SK-N-SH treated with all-trans-retinoic acid at 6 μM for 48 hours (cell line): ENCODE data around the gene CAMK2A.

Experiments used
- GLIS3 ChIP-seq: fragments of 250-450 bp; sonication (Bioruptor Pico); IDR thresholded peaks from 2 replicates; pipeline ENCODE4 v1.5.0; 2020; ENCODE audit warnings: mild to moderate bottlenecking, moderate library complexity
- OSR1 ChIP-seq: fragments of 250-450 bp; sonication (Bioruptor Pico); IDR thresholded peaks from 2 replicates; pipeline ENCODE4 v1.8.0; 2022; ENCODE audit warnings: moderate library complexity, mild to moderate bottlenecking, inconsistent platforms
- RARB ChIP-seq: fragments of 250-450 bp; sonication (Bioruptor Pico); IDR thresholded peaks from 2 replicates; pipeline ENCODE4 v1.8.0; 2021; ENCODE audit warnings: mild to moderate bottlenecking, moderate library complexity
- SNAI2 ChIP-seq: fragments of 250-450 bp; sonication (Bioruptor Pico); IDR thresholded peaks from 2 replicates; pipeline ENCODE4 v1.5.0; 2020; ENCODE audit warnings: mild to moderate bottlenecking, moderate library complexity
- TCF4 ChIP-seq: fragments of 250-450 bp; sonication (Bioruptor Pico); IDR thresholded peaks from 2 replicates; pipeline ENCODE4 v1.8.0; 2021; ENCODE audit warnings: mild to moderate bottlenecking, moderate library complexity, borderline replicate concordance
- TF ChIP-seq, protein P1 (sequence below): fragments of 250-450 bp; sonication (Bioruptor Pico); IDR thresholded peaks from 2 replicates; pipeline ENCODE4 v1.5.1; 2020; ENCODE audit warnings: low read depth, mild to moderate bottlenecking, moderate library complexity
- TF ChIP-seq, protein P2 (sequence below): fragments of 250-450 bp; sonication (Bioruptor Pico); IDR thresholded peaks from 2 replicates; pipeline ENCODE4 v1.8.0; 2021; ENCODE audit warnings: low read depth, mild to moderate bottlenecking, moderate library complexity, borderline replicate concordance

DNA sequence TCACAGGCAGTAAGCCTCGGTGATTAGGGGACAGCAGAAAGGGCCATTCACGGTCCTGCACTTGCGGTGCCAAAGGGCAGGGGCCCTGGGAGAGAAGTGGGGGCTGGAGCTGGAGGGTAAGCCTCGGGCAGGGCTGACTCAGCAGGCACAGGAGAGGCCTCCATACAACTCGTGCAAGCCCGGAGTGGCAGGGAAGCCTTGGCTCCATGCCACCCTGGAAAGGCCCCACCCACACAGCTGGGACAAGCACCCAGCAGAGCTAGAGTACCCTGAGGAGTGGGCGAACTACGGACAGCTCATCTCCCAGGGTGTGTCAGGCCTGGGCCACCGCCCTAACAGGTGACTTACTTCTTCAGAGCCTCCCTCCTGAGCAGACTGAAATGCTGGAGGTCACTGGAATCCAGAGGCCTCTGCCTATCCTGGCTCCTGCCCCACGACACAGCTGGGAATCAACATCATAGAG lies 5.6 kb upstream of the CAMK2A start:
- TF ChIP-seq GLIS3 (CRISPR knock-in tag), result no peak
- TF ChIP-seq, protein P1, sequence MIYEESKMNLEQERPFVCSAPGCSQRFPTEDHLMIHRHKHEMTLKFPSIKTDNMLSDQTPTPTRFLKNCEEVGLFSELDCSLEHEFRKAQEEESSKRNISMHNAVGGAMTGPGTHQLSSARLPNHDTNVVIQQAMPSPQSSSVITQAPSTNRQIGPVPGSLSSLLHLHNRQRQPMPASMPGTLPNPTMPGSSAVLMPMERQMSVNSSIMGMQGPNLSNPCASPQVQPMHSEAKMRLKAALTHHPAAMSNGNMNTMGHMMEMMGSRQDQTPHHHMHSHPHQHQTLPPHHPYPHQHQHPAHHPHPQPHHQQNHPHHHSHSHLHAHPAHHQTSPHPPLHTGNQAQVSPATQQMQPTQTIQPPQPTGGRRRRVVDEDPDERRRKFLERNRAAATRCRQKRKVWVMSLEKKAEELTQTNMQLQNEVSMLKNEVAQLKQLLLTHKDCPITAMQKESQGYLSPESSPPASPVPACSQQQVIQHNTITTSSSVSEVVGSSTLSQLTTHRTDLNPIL, result no peak
- TF ChIP-seq TCF4 (CRISPR knock-in tag), result no peak
- TF ChIP-seq SNAI2 (CRISPR knock-in tag), result no peak
- TF ChIP-seq, protein P2, sequence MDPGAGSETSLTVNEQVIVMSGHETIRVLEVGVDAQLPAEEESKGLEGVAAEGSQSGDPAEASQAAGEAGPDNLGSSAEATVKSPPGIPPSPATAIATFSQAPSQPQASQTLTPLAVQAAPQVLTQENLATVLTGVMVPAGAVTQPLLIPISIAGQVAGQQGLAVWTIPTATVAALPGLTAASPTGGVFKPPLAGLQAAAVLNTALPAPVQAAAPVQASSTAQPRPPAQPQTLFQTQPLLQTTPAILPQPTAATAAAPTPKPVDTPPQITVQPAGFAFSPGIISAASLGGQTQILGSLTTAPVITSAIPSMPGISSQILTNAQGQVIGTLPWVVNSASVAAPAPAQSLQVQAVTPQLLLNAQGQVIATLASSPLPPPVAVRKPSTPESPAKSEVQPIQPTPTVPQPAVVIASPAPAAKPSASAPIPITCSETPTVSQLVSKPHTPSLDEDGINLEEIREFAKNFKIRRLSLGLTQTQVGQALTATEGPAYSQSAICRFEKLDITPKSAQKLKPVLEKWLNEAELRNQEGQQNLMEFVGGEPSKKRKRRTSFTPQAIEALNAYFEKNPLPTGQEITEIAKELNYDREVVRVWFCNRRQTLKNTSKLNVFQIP (CRISPR knock-in tag), result no peak
- TF ChIP-seq OSR1 (CRISPR knock-in tag), result no peak
- no peak for TF ChIP-seq RARB (CRISPR knock-in tag)
